G401.6 (cell line): ENCODE measurements around the gene PEX11G.

Source experiments
- FAIRE-seq: peaks from 2 replicates; lab custom pipeline; 2012; peaks lifted over from hg19 to GRCh38; lab: Jason Lieb, UNC

Gene PEX11G

GRCh38 chr19:7492558-7492957 is 3.7 kb upstream of the PEX11G start:
- FAIRE-seq, result no peak

GRCh38 chr19:7492142-7492541 is 3.3 kb upstream of the PEX11G start:
- FAIRE-seq, result no peak

- no peak for FAIRE-seq
These were observed 792 bp upstream of the PEX11G start for GRCh38 chr19:7489609-7490044.

DNA sequence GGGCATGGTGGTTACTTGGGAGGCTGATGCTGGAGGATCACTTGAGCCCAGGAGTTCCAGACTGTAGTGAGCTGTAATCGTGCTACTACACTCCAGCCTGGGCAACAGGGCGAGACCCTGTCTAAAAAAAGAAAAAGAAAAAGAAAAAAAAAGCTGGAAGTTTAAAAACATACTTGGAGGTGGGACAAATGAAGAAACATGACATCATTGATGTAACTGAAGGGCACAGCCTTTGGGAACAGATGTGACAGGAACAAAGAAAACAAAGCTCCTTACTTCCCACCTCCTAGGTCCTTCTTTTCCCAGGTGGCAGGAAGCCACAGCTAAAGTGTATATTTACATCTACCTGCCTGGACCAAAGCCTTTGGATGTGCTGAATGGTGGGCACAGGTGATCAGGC is 1.9 kb downstream of the PEX11G start:
- FAIRE-seq, result no peak

- no peak for FAIRE-seq
These were observed 5.1 kb downstream of the PEX11G start for GRCh38 chr19:7483720-7484201.

GRCh38 chr19:7482584-7483439 is 6.0 kb downstream of the PEX11G start:
- no peak for FAIRE-seq

DNA sequence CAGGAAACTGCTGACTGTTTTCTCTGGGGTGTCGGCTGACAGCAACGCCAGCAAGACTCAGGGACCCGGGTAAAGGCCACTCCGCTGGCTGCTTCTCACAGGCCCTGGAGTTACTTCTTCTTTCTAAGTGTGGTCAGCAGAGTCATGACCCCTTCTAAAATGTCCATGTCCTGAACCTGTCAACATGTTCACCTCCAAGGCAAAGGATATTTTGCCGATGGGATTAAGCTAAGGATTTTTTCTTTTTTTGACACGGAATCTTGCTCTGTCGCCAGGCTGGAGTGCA is 7.9 kb downstream of the PEX11G start:
- FAIRE-seq, result no peak

DNA sequence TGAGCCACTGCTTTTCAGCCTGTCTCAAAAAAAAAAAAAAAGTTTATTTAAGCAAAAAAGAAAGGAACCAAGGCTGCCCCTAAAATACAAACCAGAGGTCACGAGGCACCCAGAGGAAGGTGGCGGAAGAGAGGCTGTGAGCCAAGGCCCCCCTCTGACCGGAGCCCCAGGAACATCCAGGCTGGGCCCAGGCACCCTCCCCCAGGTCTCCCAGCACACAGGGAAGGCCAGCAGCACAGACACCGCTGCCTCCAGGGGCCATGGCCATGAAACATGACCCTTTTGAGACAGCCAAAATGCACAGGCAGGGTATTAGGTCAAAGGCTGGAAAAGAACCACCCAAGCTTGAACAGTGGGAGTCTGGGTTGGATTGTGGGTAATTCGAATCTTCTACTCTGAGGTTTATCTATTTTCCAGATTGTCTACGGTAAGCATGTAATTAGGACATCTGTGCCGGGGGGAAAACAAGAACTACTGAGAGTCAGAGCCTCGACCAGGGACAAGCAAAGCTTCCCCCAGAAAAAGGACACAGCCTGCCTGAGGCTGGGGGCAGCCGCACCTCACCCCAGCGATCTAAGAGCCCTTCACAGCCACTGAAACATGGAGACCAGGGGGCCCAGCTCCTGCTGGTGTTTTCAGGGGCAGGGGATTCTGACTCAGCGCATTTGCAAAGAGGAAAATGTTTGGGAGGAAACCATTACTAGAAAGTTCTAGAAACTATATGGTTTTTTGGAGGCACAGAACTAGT is 8.4 kb downstream of the PEX11G start:
- no peak for FAIRE-seq

- FAIRE-seq, result no peak
These were observed 10.0 kb downstream of the PEX11G start for GRCh38 chr19:7478843-7479227.

DNA sequence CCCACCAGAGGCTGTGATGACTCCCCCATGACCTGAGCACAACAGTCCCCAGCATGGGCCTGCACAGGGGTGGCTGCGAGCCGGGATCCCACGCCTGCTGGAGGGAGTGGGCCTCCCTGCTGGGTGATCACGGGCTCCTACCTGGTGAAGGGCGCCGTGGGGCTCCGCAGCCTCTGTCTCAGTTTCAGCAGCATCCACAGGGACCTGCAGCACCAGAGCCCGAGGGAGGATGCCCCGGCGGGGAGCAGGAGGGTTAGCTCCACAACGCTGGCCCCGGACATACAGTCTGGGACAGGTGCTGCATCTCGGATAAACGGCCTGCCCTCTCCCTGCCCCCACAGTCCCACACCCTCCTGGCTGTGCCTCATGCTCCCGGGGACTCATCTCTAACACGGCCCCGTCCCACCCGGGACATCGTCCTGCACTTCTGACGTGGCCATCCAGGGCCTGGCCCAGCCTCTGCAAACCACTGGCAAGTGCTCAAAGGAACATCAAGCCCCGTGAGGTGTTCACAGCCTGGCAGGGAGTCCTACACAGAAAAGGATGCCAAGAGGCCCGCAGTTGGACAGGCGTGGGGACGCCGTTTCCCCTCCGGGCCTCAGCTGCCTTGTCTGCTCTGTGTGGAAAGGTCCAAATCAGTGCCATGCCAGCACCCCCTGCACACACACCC is 10.5 kb downstream of the PEX11G start:
- no peak for FAIRE-seq

- FAIRE-seq, result no peak
These were observed 11.1 kb downstream of the PEX11G start for GRCh38 chr19:7477758-7478157.

GRCh38 chr19:7476777-7477494 is 11.9 kb downstream of the PEX11G start:
- FAIRE-seq, result no peak

DNA sequence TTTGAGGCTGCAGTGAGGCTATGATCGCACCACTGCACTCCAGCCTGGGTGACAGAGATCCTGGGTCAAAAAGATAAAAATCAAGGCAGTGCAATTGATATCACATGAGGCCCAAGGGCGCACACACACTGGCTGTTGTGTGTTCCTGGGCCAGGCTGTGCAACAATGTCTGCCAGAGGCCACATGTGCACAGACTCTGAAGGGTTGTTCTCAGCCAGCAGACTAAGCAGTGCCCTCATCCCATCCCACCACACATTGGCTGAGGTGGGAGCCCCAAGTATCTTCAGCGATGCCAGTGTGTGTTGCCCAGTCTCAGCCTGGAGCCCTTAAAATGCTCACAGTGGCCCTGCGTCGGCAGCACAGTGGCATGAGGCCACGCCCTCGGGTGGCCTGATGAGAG is 12.6 kb downstream of the PEX11G start:
- FAIRE-seq, result no peak

GRCh38 chr19:7475665-7476064 is 13.2 kb downstream of the PEX11G start:
- no peak for FAIRE-seq

GRCh38 chr19:7471696-7472615 is 16.9 kb downstream of the PEX11G start:
- no peak for FAIRE-seq

DNA sequence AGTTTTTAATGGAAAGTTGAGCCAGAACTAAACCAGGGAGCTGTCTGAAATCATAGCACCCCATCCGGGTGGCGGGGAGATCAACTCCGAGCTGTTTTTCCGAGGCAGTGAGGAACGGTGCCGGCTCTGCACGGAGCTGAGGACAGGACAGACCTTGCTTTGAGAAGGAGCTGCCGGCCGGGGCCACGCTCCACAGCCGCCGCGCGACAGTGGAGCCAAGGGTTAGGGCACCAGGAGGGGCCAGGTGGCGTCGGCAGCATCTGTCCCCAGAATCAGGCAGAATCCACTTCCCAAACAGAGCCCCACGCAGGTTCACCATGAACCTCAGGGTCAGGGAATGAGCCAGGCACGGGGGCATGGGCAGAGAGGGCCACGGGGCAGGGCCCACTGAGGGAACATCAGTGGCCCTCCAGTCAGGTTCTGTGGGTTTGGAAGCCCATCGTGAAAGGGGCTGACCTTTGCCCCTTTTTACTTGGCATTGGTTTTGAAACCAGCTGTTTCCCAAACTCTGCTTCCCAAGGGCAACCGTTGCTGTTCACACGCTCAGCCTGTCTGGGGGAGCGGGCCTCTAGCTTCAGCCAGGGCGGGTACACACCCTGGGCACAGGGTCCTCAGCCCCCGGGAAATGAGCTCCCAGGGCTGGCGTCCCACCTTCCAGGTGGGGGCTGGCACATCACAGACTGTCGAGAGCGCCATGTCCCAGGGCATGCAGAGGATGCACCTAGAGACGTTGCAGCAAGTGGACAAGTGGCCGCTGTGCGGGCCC is 18.1 kb downstream of the PEX11G start:
- FAIRE-seq, result no peak

DNA sequence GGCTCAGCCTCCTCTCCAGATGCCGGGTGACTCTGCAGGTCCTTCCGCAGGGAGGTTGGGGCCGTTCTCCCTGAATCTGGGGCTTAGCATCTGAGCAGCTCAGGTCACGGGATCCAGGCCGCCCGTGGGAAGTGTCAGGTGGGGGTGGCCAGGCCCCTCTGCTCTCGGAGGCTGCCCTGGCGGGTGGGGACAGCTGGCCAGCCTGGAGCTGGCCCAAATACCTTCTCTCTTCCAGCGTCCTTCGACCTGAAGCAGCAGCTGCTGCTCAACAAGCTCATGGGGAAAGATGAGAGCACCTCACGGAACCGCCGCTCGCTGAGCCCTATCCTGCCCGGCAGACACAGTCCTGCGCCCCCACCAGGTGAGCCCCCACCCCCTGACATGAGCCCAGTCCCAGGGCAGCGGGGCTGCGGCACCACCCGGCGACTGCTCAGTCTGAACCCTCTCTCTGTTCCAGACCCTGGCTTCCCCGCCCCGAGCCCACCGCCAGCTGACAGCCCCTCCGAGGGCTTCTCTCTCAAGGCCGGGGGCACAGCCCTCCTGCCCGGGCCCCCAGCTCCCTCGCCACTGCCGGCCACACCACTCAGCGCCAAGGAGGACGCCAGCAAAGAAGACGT is 19.1 kb downstream of the PEX11G start:
- FAIRE-seq, result no peak

GRCh38 chr19:7468840-7469239 is 20.0 kb downstream of the PEX11G start:
- no peak for FAIRE-seq

- no peak for FAIRE-seq
These were observed 21.5 kb downstream of the PEX11G start for GRCh38 chr19:7467009-7467989.
